ENCODE measurements around the gene PPP6C.
A peak's percentile ranks its signal among the peaks of the same experiment; 100 is the strongest.
"Not testable (repeated sequence)": the region's sequence is repeated elsewhere in the genome, so short reads cannot be mapped to it uniquely, and the experiment has no call there.

The PPP6C gene

GRCh38 chr9:125141251-125141650 lies 48.4 kb downstream of the PPP6C start:
- H3K27ac Mint-ChIP-seq = no peak overlapping the region
- H3K4me3 Mint-ChIP-seq = no peak overlapping the region
- H3K36me3 Mint-ChIP-seq (ENCODE audit: low read depth) = no peaks in the 10 kb centered on the region
- no peaks in the 10 kb centered on the region for H3K27me3 Mint-ChIP-seq
- no peaks in the 10 kb centered on the region for H3K9me3 Mint-ChIP-seq
- no peak for DNase-seq
- peaks cover 23% of the 10 kb centered on the region for H3K4me1 Mint-ChIP-seq
- ATAC-seq = no peak

- Mint-ChIP-seq H3K4me1 (peaks cover 23% of the 10 kb centered on the region), H3K9me3 (no peaks in the 10 kb centered on the region), H3K27ac (no peak overlapping the region), H3K4me3 (no peak overlapping the region), H3K36me3 (ENCODE audit: low read depth) (no peaks in the 10 kb centered on the region), H3K27me3 (no peaks in the 10 kb centered on the region)
- no peak for DNase-seq
- ATAC-seq = no peak
These were observed 49.0 kb downstream of the PPP6C start for GRCh38 chr9:125140576-125140975.

GRCh38 chr9:125137200-125137599 lies 52.4 kb downstream of the PPP6C start:
- Mint-ChIP-seq H3K9me3 (peaks cover 7% of the 10 kb centered on the region), H3K27me3 (no peaks in the 10 kb centered on the region), H3K36me3 (ENCODE audit: low read depth) (peaks cover 1% of the 10 kb centered on the region), H3K27ac (no peak overlapping the region), H3K4me3 (no peak overlapping the region), H3K4me1 (peaks cover 32% of the 10 kb centered on the region)
- DNase-seq (no peak), ATAC-seq (no peak)

GRCh38 chr9:125134976-125135375 lies 54.6 kb downstream of the PPP6C start:
- H3K9me3 Mint-ChIP-seq = peaks cover 7% of the 10 kb centered on the region
- H3K4me1 Mint-ChIP-seq = peaks cover 23% of the 10 kb centered on the region
- peaks cover 1% of the 10 kb centered on the region for H3K36me3 Mint-ChIP-seq (ENCODE audit: low read depth)
- H3K27ac Mint-ChIP-seq = no peak overlapping the region
- DNase-seq = no peak
- ATAC-seq = no peak
- H3K27me3 Mint-ChIP-seq = no peaks in the 10 kb centered on the region
- no peak overlapping the region for H3K4me3 Mint-ChIP-seq

GRCh38 chr9:125133403-125134329 lies 55.9 kb downstream of the PPP6C start:
- no peaks in the 10 kb centered on the region for H3K27me3 Mint-ChIP-seq
- DNase-seq (no peak), ATAC-seq (peak; percentile 86)
- H3K4me3 Mint-ChIP-seq = peak overlapping the region; percentile 34
- H3K9me3 Mint-ChIP-seq = peaks cover 7% of the 10 kb centered on the region
- peaks cover 1% of the 10 kb centered on the region for H3K36me3 Mint-ChIP-seq (ENCODE audit: low read depth)
- peak overlapping the region; percentile 45 for H3K27ac Mint-ChIP-seq
- peaks cover 21% of the 10 kb centered on the region for H3K4me1 Mint-ChIP-seq

- Mint-ChIP-seq H3K36me3 (ENCODE audit: low read depth) (peaks cover 1% of the 10 kb centered on the region), H3K4me3 (no peak overlapping the region), H3K9me3 (peaks cover 7% of the 10 kb centered on the region), H3K4me1 (peaks cover 25% of the 10 kb centered on the region), H3K27ac (no peak overlapping the region), H3K27me3 (no peaks in the 10 kb centered on the region)
- DNase-seq (no peak), ATAC-seq (no peak)
These were observed 57.8 kb downstream of the PPP6C start for GRCh38 chr9:125131778-125132177.

GRCh38 chr9:125126019-125126746 lies 63.4 kb downstream of the PPP6C start:
- H3K27me3 Mint-ChIP-seq = no peaks in the 10 kb centered on the region
- ATAC-seq = peak; percentile 98
- H3K4me1 Mint-ChIP-seq = peaks cover 31% of the 10 kb centered on the region
- H3K36me3 Mint-ChIP-seq (ENCODE audit: low read depth) = peaks cover 5% of the 10 kb centered on the region
- peak; percentile 72 for DNase-seq
- H3K9me3 Mint-ChIP-seq = no peaks in the 10 kb centered on the region
- peak overlapping the region; percentile 97 for H3K27ac Mint-ChIP-seq
- H3K4me3 Mint-ChIP-seq = peak overlapping the region; percentile 56

- peaks cover 5% of the 10 kb centered on the region for H3K36me3 Mint-ChIP-seq (ENCODE audit: low read depth)
- peak overlapping the region; percentile 97 for H3K27ac Mint-ChIP-seq
- no peak for ATAC-seq
- peak overlapping the region; percentile 56 for H3K4me3 Mint-ChIP-seq
- peaks cover 38% of the 10 kb centered on the region for H3K4me1 Mint-ChIP-seq
- DNase-seq = no peak
- no peaks in the 10 kb centered on the region for H3K27me3 Mint-ChIP-seq
- H3K9me3 Mint-ChIP-seq = no peaks in the 10 kb centered on the region
These were observed 64.1 kb downstream of the PPP6C start for GRCh38 chr9:125125523-125125922.

- H3K4me3 Mint-ChIP-seq = no peak overlapping the region
- H3K36me3 Mint-ChIP-seq (ENCODE audit: low read depth) = peaks cover 7% of the 10 kb centered on the region
- H3K9me3 Mint-ChIP-seq = no peaks in the 10 kb centered on the region
- DNase-seq (no peak), ATAC-seq (no peak)
- no peaks in the 10 kb centered on the region for H3K27me3 Mint-ChIP-seq
- no peak overlapping the region for H3K27ac Mint-ChIP-seq
- H3K4me1 Mint-ChIP-seq = peaks cover 42% of the 10 kb centered on the region
These were observed 68.5 kb downstream of the PPP6C start for GRCh38 chr9:125121146-125121545.

- H3K9me3 Mint-ChIP-seq = no peaks in the 10 kb centered on the region
- no peak for DNase-seq
- H3K4me3 Mint-ChIP-seq = no peak overlapping the region
- H3K27me3 Mint-ChIP-seq = no peaks in the 10 kb centered on the region
- peaks cover 31% of the 10 kb centered on the region for H3K4me1 Mint-ChIP-seq
- H3K36me3 Mint-ChIP-seq (ENCODE audit: low read depth) = peaks cover 6% of the 10 kb centered on the region
- no peak overlapping the region for H3K27ac Mint-ChIP-seq
- ATAC-seq = peak; percentile 49
These were observed 69.8 kb downstream of the PPP6C start for GRCh38 chr9:125119643-125120286.

GRCh38 chr9:125118696-125119095 lies 70.9 kb downstream of the PPP6C start:
- not testable (repeated sequence) for DNase-seq; H3K4me3 Mint-ChIP-seq; H3K27me3 Mint-ChIP-seq; H3K9me3 Mint-ChIP-seq; ATAC-seq; H3K27ac Mint-ChIP-seq; H3K36me3 Mint-ChIP-seq (ENCODE audit: low read depth)
- peaks cover 26% of the 10 kb centered on the region for H3K4me1 Mint-ChIP-seq

- ATAC-seq, H3K27ac Mint-ChIP-seq, DNase-seq, H3K4me1 Mint-ChIP-seq, H3K4me3 Mint-ChIP-seq, H3K27me3 Mint-ChIP-seq: not testable (repeated sequence)
- H3K36me3 Mint-ChIP-seq (ENCODE audit: low read depth) = peaks cover 16% of the 10 kb centered on the region
- peaks cover 13% of the 10 kb centered on the region for H3K9me3 Mint-ChIP-seq
These were observed 75.1 kb downstream of the PPP6C start for GRCh38 chr9:125114503-125114902.

- Mint-ChIP-seq H3K9me3 (peaks cover 13% of the 10 kb centered on the region), H3K4me1 (peaks cover 2% of the 10 kb centered on the region), H3K27ac (no peak overlapping the region), H3K36me3 (ENCODE audit: low read depth) (peaks cover 13% of the 10 kb centered on the region), H3K27me3 (no peaks in the 10 kb centered on the region), H3K4me3 (no peak overlapping the region)
- DNase-seq = no peak
- ATAC-seq = no peak
These were observed 79.1 kb downstream of the PPP6C start for GRCh38 chr9:125110464-125110863.

- not testable (repeated sequence) for DNase-seq, ATAC-seq, H3K27me3 Mint-ChIP-seq, H3K27ac Mint-ChIP-seq, H3K4me1 Mint-ChIP-seq, H3K4me3 Mint-ChIP-seq
- Mint-ChIP-seq H3K9me3 (peaks cover 13% of the 10 kb centered on the region), H3K36me3 (ENCODE audit: low read depth) (peaks cover 13% of the 10 kb centered on the region)
These were observed 81.1 kb downstream of the PPP6C start for GRCh38 chr9:125108541-125108940.
